ENCODE measurements around the gene HEXIM2. TPM values are rescaled to one million over a fixed set of nuclear protein-coding genes. Genes with fewer than 3 reads are reported as not detected.
"Not testable (repeated sequence)": the region's sequence is repeated elsewhere in the genome, so short reads cannot be mapped to it uniquely, and the experiment has no call there.

HEXIM2 gene
- total RNA-seq, 1 experiment from 2014 or later, result 16.3 TPM

DNA sequence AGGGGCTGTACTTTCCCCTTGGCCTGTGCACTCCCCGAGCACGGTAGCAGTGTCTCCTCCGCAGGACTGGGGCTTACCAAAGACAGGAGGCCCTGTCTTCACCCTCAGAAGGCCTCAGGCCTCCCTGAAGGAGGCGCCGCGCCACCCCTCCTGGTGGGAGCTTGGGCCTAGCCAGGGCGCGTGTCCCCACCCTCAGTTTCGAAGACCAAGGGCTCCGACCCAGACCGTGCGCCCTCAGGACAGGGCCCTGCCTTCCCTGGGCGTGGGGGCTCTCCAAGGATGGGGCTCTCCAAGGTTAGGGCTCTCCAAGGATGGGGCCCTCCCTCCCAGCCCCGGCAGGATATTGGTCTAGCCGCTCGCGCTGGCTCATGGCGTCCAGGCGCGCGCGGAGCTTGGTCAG, 41.1 kb upstream of the HEXIM2 start:
- intact Hi-C loops (cut with micrococcal nuclease; ENCODE audit: unreplicated experiment), result no loop called here

DNA sequence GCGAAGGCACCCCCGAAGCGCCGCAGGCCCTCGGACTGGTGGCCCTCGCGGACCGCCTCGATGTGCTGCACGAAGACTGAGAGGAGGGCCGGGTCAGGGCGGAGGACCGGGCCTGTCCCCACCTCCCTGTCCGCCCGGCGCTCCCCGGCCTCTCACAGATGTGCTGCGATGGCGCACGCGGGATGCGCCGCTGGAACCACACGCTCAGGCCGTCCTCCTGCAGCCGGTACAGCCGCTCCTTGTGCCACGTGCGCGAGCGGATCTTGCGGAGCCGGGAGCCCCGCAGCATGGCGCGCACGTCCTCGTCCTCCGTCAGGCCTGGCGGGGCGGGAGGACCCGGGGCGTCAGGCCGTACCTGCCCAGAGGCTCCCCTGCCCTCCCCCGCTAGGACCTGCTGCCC, 40.6 kb upstream of the HEXIM2 start:
- no peak overlapping the region for H3K4me3 Mint-ChIP-seq (ENCODE audit: low read depth, unreplicated experiment)
- H3K9me3 Mint-ChIP-seq (ENCODE audit: low read depth, unreplicated experiment), result no peaks in the 10 kb centered on the region
- CTCF ChIA-PET, result no interaction called here
- H3K27ac Mint-ChIP-seq (ENCODE audit: unreplicated experiment), result no peak overlapping the region
- no peak for DNase-seq
- H3K27me3 Mint-ChIP-seq (ENCODE audit: unreplicated experiment), result no peaks in the 10 kb centered on the region
- H3K4me1 Mint-ChIP-seq (ENCODE audit: low read depth, unreplicated experiment), result peaks cover 26% of the 10 kb centered on the region
- peaks cover 26% of the 10 kb centered on the region for H3K36me3 Mint-ChIP-seq (ENCODE audit: insufficient read depth, unreplicated experiment)
- intact Hi-C loops (cut with micrococcal nuclease; ENCODE audit: unreplicated experiment), result no loop called here
- no TSS peak for BruUV-seq (replicated peaks)
- TF ChIP-seq, protein P1, sequence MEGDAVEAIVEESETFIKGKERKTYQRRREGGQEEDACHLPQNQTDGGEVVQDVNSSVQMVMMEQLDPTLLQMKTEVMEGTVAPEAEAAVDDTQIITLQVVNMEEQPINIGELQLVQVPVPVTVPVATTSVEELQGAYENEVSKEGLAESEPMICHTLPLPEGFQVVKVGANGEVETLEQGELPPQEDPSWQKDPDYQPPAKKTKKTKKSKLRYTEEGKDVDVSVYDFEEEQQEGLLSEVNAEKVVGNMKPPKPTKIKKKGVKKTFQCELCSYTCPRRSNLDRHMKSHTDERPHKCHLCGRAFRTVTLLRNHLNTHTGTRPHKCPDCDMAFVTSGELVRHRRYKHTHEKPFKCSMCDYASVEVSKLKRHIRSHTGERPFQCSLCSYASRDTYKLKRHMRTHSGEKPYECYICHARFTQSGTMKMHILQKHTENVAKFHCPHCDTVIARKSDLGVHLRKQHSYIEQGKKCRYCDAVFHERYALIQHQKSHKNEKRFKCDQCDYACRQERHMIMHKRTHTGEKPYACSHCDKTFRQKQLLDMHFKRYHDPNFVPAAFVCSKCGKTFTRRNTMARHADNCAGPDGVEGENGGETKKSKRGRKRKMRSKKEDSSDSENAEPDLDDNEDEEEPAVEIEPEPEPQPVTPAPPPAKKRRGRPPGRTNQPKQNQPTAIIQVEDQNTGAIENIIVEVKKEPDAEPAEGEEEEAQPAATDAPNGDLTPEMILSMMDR (IDR thresholded peaks at IDR 0.05; ENCODE audit: unreplicated experiment), result no peak

More for the DNA sequence above, 41.1 kb upstream of the HEXIM2 start:
- Mint-ChIP-seq H3K9me3 (ENCODE audit: low read depth, unreplicated experiment) (no peaks in the 10 kb centered on the region), H3K4me3 (ENCODE audit: low read depth, unreplicated experiment) (no peak overlapping the region), H3K27me3 (ENCODE audit: unreplicated experiment) (no peaks in the 10 kb centered on the region), H3K27ac (ENCODE audit: unreplicated experiment) (no peak overlapping the region), H3K36me3 (ENCODE audit: insufficient read depth, unreplicated experiment) (peaks cover 28% of the 10 kb centered on the region), H3K4me1 (ENCODE audit: low read depth, unreplicated experiment) (peaks cover 26% of the 10 kb centered on the region)
- CTCF ChIA-PET, result interaction anchor here (0.6 kb wide), 1 partner anchor 26 kb away, joined by 3 read pairs; no protein-coding TSS in a partner anchor
- TF ChIP-seq, protein P1 (IDR thresholded peaks at IDR 0.05; ENCODE audit: unreplicated experiment), result no peak
- BruUV-seq (replicated peaks), result no TSS peak
- DNase-seq, result no peak

DNA sequence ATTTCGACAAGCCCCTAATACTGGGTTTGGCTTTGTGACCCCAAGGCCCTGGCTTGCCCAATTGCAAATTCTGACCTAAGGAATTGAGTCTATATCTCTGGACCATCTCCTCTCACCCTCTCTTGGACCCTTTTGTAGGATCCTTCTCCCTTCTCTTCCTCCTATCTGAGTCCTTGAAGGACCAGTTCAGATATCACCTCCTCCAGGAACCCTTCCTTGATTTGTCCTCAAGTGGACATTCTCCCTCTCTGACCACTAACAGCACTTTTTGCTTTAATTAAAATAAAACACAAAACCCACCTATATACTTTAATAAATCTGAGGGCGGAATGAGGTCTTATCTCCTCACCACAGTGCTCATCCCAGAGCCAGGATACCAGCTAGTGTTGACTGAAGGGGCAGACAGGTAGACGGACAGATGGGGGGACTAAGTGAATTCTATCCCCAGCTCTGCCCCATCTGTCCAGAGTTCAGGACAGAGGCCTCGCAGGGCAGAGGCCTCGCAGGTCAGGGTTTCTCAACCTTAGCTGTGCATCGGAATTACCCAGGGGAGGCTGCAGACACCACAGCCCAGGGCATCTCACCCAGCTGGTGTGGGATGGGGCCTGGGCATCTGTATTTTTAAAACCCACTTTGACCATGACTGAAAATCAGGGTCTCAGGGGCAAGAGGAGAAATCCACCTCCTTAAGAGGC, 38.5 kb upstream of the HEXIM2 start:
- Mint-ChIP-seq H3K27me3 (ENCODE audit: unreplicated experiment) (no peaks in the 10 kb centered on the region), H3K36me3 (ENCODE audit: insufficient read depth, unreplicated experiment) (peaks cover 20% of the 10 kb centered on the region), H3K4me3 (ENCODE audit: low read depth, unreplicated experiment) (peak overlapping the region; percentile 2), H3K9me3 (ENCODE audit: low read depth, unreplicated experiment) (no peaks in the 10 kb centered on the region), H3K4me1 (ENCODE audit: low read depth, unreplicated experiment) (peaks cover 41% of the 10 kb centered on the region), H3K27ac (ENCODE audit: unreplicated experiment) (peak overlapping the region; percentile 38)
- DNase-seq, result no peak
- CTCF ChIA-PET, result interaction anchor here (0.5 to 1.1 kb wide), 2 partner anchors 17 to 155 kb away, joined by 3 read pairs; no protein-coding TSS in a partner anchor
- TF ChIP-seq, protein P1 (IDR thresholded peaks at IDR 0.05; ENCODE audit: unreplicated experiment), result no peak
- intact Hi-C loops (cut with micrococcal nuclease; ENCODE audit: unreplicated experiment), result no loop called here
- BruUV-seq (replicated peaks), result TSS peak; percentile 77

DNA sequence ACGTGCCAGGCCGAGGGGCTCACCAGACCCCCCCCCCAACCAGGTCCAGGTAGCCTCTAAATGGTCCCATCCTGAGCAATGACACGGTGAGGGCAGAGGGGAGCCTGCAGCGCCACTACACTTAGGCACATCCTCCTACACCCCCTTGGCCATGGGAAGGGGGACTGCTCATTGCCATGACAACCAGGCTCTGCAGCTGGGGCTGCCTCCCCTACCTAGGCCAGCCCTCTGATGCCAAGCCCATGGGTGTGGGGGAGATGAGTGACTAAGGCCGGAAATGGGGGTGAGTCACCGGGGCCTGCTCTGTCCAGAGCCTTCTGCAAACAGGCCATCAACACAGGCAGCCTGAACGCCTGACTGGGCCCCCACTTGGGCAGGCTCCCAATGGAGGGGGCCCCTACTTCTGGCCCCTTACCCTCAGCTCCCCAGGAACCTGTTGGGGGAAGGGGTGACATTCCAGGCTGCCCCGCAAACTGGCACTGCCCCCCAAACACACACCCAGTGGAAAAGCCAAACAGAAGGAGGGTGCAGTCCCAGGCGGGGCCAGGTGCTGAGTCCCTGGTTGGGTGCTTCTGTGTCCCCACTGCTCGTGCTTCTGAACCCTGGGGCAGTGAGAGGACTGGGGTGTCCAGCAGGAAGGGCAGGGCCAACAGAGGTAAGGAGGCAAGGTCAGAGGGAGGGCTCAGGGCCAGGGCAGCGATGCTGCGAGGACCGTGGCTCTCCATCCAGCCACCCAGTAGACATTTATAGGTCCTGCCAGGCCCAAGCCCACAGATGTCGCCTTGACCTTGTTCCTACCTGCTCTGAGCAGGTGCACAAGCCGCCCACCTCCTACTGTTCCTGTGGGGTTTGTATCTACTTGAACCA, 37.5 kb upstream of the HEXIM2 start:
- Mint-ChIP-seq H3K27me3 (ENCODE audit: unreplicated experiment) (no peaks in the 10 kb centered on the region), H3K36me3 (ENCODE audit: insufficient read depth, unreplicated experiment) (peaks cover 16% of the 10 kb centered on the region), H3K4me3 (ENCODE audit: low read depth, unreplicated experiment) (peak overlapping the region; percentile 31), H3K9me3 (ENCODE audit: low read depth, unreplicated experiment) (no peaks in the 10 kb centered on the region), H3K4me1 (ENCODE audit: low read depth, unreplicated experiment) (peaks cover 47% of the 10 kb centered on the region), H3K27ac (ENCODE audit: unreplicated experiment) (peak overlapping the region; percentile 89)
- CTCF ChIA-PET, result interaction anchor here (0.5 to 1.1 kb wide), 4 partner anchors 11 to 348 kb away, joined by 3 to 4 read pairs (median 3); partner anchors contain the start of gene ACBD4
- TF ChIP-seq, protein P1 (IDR thresholded peaks at IDR 0.05; ENCODE audit: unreplicated experiment), result no peak
- BruUV-seq (replicated peaks), result TSS peak; percentile 89
- peak; percentile 96 for DNase-seq
- intact Hi-C loops (cut with micrococcal nuclease; ENCODE audit: unreplicated experiment), result no loop called here

DNA sequence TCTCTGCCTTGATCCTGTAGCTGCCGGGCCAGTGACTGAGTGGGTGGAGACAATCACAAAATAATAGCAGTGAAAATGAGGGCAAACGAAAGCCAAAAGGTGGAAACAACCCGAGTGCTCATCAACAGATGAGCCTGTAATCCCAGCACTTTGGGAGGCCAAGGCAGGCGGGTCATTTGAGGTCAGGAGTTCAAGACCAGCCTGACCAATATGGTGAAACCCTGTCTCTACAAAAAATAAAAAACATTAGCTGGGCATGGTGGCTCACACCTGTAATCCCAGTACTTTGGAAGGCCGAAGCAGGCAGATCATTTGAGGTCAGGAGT, 36.9 kb upstream of the HEXIM2 start:
- BruUV-seq (replicated peaks); H3K27me3 Mint-ChIP-seq (ENCODE audit: unreplicated experiment); intact Hi-C loops (cut with micrococcal nuclease; ENCODE audit: unreplicated experiment); DNase-seq; H3K9me3 Mint-ChIP-seq (ENCODE audit: low read depth, unreplicated experiment): not testable (repeated sequence)
- Mint-ChIP-seq H3K27ac (ENCODE audit: unreplicated experiment) (peak overlapping the region; percentile 89), H3K4me1 (ENCODE audit: low read depth, unreplicated experiment) (peaks cover 52% of the 10 kb centered on the region), H3K4me3 (ENCODE audit: low read depth, unreplicated experiment) (peak overlapping the region; percentile 31), H3K36me3 (ENCODE audit: insufficient read depth, unreplicated experiment) (peaks cover 21% of the 10 kb centered on the region)
- CTCF ChIA-PET, result interaction anchor here (0.5 kb wide), 1 partner anchor 10 kb away, joined by 3 read pairs; the partner anchor contains the start of gene ACBD4
